GM18909 (cell line): ENCODE data around the gene NEGR1.

ENCODE experiments used
- ATAC-seq: cut with Tn5 transposase; IDR thresholded peaks from one replicate; pipeline ENCODE4 v1.9.1; 2021; ENCODE audit warnings: mild to moderate bottlenecking; ENCODE audit not compliant: unreplicated experiment, poor library complexity

NEGR1 gene

GRCh38 chr1:71882637-71883036 is 399.7 kb downstream of the NEGR1 start:
- ATAC-seq = no peak

- ATAC-seq = no peak
Measured at GRCh38 chr1:71882226-71882625, 400.1 kb downstream of the NEGR1 start.

- no peak for ATAC-seq
Measured at GRCh38 chr1:71881611-71882010, 400.7 kb downstream of the NEGR1 start.

GRCh38 chr1:71869326-71869725 is 413.0 kb downstream of the NEGR1 start:
- no peak for ATAC-seq

GRCh38 chr1:71862756-71863155 is 419.6 kb downstream of the NEGR1 start:
- ATAC-seq = no peak

- no peak for ATAC-seq
Measured at GRCh38 chr1:71861022-71861421, 421.3 kb downstream of the NEGR1 start.

GRCh38 chr1:71859806-71860205 is 422.5 kb downstream of the NEGR1 start:
- no peak for ATAC-seq

GRCh38 chr1:71857862-71858261 is 424.5 kb downstream of the NEGR1 start:
- no peak for ATAC-seq

- no peak for ATAC-seq
Measured at GRCh38 chr1:71853360-71853759, 429.0 kb downstream of the NEGR1 start.

GRCh38 chr1:71850936-71851335 is 431.4 kb downstream of the NEGR1 start:
- no peak for ATAC-seq

GRCh38 chr1:71850515-71850914 is 431.8 kb downstream of the NEGR1 start:
- no peak for ATAC-seq

- no peak for ATAC-seq
Measured at GRCh38 chr1:71843012-71843411, 439.3 kb downstream of the NEGR1 start.

GRCh38 chr1:71839876-71840275 is 442.5 kb downstream of the NEGR1 start:
- no peak for ATAC-seq

- no peak for ATAC-seq
Measured at GRCh38 chr1:71836904-71837303, 445.4 kb downstream of the NEGR1 start.

- ATAC-seq = peak; percentile 97
Measured at GRCh38 chr1:71835442-71835813, 446.9 kb downstream of the NEGR1 start.

GRCh38 chr1:71834601-71835441 is 447.5 kb downstream of the NEGR1 start:
- peak; percentile 21 for ATAC-seq

- no peak for ATAC-seq
Measured at GRCh38 chr1:71831646-71832045, 450.7 kb downstream of the NEGR1 start.

GRCh38 chr1:71829346-71829745 is 453.0 kb downstream of the NEGR1 start:
- no peak for ATAC-seq

GRCh38 chr1:71828431-71829012 is 453.8 kb downstream of the NEGR1 start:
- ATAC-seq = no peak

GRCh38 chr1:71823708-71824305 is 458.5 kb downstream of the NEGR1 start:
- no peak for ATAC-seq

- no peak for ATAC-seq
Measured at GRCh38 chr1:71817028-71817427, 465.3 kb downstream of the NEGR1 start.

GRCh38 chr1:71809085-71809484 is 473.3 kb downstream of the NEGR1 start:
- no peak for ATAC-seq
